UCSD-AML1 (cell line): Measurements from ENCODE around the gene ZRANB3.

Experiments
- DNase-seq: peaks from one replicate; lab custom pipeline; 2025; ENCODE audit not compliant: unreplicated experiment; lab: John Stamatoyannopoulos, UW

ZRANB3 gene

DNA sequence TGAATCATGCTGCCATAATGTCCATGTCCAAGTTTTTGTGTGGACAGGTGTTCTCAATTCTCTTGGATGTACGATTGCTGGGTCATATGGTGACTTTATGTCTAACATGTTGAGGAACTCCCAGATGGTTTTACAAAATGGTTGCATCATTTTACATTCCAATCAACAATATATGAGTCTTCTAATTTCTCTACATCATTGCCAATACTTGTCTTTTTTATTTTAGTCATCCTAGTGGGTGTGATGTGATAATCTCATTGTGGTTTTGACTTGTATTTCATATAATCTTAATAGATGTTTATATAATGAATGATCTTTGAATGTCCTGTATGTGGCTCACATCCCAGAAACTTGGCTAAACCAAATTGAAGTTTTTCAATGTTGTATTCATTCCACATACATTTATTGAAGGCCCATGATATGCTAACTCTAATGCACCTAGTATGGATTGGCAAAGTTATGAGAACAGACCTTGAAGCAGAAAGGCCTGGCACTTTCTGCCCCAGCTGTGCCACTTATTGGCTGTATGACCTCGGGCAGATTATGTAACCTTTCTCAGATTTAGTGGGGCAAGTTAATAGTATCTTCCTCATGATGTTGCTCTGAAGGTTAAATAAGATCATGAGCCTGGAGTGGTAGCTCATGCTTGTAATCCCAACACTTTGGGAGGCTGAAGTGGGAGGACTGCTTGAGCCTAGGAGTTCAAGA, 273.5 kb downstream of the ZRANB3 start:
- no peak for DNase-seq

DNA sequence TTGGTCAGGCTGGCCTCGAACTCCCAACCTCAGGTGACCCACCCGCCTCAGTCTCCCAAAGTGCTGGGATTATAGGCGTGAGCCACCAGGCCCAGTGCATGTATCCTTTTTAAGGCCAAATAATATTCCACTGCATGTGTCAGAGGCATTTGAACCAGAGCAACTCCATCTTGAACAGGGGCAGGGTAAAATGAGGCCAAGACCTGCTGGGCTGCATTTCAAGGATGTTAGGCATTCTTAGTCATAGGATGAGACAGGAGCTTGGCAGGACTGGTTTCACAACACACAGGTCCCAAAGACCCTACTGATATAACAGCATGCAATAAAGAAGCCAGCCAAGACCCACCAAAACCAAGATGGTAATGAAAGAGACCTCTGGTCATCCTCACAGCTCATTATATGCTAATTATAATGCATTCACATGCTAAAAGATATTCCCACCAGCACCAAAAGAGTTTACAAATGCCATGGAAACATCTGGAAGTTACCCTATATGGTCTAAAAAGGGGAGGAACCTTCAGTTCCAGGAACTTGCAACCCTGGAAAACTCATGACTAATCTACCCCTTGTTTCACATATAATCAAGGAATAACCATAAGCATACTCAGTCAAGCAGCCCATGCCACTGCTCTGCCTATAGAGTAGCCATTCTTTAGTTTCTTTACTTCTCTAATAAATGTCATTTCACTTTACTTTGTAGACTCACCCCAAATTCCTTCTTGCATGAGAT, 274.3 kb downstream of the ZRANB3 start:
- no peak for DNase-seq

DNA sequence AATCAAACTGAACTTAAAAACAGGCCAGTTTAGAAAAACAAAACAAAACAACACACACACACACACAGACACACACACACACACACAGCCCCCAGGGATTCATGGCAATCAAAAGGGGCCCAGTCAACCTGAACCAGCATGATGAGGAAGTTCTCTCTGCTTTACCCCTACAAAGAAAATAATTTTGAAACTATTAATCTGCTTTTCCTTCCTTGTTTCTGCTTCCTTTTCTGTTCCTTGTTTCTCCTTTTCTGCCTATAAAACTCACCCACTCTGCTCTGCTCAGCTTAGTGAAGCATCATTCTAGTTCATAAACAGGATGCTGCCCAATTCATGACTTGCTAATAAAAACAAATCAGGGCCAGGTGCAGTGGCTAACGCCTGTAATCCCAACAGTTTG, 275.8 kb downstream of the ZRANB3 start:
- no peak for DNase-seq

DNA sequence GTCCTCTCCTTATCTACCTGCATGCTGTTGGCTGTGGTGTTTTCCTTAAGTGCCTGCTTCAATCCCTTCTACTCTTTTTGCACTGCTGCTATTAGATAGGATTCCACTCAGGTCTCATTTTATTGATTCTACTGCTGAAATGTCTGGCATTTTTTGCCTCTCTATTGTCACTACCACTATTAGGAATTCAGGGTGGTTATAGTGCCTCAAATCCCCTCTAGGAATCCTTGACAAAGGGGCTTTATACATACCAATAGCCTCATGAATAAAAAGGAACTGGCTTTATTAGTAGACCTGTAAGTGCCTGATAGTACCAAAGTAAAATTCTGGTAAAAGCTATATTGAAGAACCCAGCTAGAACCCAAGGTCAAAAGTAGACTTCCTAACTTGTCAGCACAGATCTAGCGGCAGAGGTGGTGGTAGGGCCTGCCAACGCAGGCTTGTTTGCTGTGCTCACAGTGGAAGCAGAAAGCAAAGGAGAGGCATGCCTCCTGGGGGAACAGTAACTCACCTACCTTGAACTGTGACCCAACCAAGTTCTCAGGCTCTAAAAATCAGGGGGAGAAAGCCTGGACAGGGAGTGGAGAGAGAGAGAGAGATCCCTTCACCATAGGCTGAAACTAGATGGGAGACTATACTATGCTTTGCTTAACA, 278.1 kb downstream of the ZRANB3 start:
- DNase-seq, result no peak

DNA sequence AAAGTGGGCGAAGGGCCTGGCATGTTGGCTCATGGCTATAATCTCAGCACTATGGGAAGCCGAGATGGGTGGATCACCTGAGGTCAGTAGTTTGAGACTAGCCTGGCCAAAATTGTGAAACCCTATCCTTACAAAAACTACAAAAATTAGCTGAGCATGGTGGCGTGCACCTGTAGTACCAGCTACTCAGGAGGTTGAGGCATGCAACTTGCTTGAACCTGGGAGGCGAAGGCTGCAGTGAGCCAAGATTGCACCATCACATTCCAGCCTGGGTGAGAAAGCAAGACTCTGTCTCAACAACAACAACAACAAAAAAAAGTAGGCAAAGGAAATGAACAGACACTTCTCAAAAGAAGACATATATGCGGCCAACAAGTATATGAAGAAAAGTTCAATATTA, 282.4 kb downstream of the ZRANB3 start:
- DNase-seq, result no peak

DNA sequence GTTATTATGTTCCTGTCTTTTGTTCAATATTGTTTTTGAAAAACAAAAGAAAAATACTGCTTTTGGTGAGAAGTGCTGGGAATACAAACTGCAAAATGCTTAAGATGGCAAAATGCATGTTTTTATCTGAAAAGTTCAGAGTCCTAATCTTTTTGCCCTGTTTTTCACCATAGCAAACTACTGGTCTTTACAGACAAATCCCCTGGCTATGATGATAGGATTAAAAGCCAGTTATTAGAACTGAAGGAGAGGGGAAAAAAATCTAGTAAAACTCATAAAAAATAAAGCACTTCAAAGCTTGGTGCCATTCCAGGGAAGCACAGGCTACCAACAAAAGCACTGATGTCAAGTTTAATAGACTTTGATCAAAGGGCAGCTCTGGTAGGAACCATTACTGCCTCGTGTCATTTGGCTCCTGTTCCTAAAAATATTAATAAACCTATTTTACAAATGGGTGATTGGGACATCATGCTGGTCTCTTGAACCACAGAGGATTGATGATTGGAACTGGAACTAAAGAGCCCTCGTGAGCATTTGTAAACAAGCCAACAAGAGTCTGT, 284.2 kb downstream of the ZRANB3 start:
- no peak for DNase-seq

DNA sequence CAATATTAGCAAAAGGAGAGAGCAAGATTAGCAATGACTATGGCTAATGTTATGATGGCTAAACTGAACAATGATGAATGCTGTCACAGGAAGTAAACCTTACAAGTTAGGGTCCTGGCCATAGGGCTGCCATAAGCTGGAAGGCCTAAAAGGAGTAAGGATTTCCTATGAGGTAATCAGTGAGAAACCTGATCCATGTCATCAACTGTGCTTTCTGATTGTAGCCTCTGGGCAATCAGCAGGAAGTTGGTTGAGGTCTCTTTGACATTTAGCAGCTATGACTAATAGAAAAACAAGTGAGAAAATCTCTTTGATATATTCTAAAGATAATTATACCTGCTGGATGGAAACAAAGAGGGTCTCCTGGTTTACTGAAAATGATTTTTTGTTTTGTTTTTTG, 285.9 kb downstream of the ZRANB3 start:
- no peak for DNase-seq

DNA sequence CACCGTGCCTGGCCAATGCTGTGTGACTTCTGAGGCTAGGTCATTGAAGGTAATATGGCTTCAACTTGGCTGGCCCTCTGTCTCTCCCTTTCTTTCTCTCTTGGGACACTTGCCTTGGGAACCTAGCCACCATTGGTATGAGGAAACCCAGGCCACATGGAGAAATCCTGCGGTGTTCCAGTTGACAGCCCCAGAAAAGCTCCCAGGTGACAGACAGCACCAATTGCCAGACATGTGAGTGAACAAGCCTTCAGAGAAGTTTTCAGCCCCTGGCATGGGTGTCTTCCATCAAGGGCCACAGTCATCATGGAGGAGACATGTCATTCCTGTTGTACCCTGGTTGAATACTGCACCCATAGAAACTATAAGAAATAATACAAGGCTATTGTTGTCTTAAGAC, 292.4 kb downstream of the ZRANB3 start:
- no peak for DNase-seq

DNA sequence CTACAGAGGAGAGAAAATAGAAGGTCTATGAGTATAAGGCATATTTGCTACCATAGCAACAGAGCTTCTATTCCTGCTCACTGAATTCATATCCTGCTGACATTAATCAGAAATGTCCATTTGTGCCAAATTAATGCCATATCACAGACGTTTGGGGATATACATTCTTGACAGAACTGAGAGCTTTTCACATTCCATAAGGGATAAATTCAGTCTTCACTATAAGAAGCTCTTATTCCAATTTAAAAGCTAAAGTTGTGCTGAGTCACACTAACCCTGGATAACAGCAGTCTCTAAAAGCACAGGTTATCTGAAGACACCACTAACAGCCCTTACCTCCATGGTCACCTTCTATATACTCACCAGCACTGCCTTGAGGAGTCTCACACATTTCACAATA, 300.9 kb downstream of the ZRANB3 start:
- DNase-seq, result no peak

DNA sequence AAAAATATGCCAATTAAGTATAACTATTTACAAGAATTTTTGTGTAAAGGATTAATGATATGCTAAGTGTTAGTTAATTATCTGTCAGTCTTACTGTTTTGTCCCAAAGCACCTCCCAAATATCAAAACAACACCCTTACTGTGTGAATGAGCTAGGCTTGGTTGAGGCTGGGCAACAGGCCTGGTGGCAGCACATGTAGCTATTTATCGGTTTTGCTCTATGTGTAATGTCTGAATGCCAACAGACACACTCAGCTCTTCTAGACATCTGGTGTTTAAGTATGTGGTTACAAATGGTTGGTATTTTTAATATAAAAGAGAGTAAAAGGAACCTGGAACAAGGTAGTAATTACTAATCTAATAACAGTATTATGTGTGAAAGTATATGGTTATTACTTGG, 303.6 kb downstream of the ZRANB3 start:
- DNase-seq, result no peak

DNA sequence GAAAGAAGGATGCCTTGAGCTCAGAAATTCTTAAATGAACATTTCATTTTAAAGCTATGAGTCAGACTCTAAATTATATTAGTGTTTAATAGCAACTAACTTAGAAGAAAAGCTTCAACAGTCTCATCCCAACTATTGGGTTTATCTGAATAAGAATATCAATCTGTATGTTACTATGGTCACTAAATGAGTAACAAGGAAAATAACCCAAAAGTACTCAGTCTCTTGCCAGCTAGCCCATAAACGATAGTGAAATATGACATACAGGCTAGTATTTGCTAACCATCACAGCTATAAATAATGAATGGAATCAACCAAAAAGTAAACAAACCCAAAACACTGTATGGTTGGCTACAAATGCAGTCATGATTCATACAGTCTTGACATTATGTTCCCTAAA, 304.1 kb downstream of the ZRANB3 start:
- no peak for DNase-seq

DNA sequence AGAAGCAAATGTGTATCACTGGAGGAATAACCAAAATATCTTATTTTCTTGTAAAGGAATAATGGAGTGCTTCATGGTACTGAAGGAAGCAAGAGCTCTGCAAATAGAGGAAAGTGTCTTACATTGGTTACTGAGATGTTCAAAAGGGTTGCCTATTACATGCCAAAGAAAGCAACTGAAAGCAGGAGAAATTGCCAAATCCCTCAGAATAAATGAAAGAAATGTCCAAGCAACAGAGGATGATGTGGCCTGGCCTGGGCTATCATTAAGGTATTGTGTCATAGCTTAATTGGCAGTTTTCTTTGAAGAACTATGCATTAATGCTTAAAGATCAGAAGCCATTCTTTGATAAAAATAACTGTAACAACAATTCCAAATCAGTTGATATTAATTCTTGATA, 305.2 kb downstream of the ZRANB3 start:
- no peak for DNase-seq

DNA sequence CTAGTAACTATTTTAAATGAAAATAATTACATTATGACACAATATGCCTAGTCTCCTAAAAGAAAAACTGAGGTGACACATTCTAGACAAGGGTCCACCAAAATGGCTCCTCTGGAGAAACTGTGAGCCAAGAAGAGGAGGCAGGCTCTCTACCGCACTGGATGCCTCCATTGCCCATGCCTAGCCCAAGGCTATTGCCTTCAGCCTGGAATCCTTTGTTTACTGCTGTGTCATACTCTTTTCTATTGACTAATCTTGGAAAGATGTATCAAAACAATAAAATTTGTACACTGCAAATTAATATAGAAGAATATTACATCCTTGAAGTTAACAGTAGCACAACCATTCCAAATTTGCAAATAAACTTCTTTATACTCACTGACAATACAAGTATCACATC, 311.8 kb downstream of the ZRANB3 start:
- no peak for DNase-seq

DNA sequence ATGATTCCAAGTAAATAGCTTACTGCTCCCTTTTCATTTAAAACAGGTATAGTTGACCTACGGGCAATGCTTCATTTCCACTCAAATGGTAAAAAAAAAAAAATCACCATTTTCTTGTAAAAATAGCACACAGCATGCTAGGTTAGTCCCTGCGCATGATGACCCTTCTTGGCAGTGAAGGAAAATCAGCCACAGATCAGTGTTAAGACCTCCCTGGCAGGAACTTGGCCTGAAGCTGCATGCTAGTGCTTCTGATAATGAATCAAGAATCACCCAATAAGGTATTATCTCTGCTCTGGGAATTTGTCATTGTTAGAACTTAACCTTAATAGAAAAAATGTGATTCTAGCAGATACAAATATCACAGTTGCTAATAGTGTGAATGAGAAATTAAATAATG, 312.6 kb downstream of the ZRANB3 start:
- no peak for DNase-seq

DNA sequence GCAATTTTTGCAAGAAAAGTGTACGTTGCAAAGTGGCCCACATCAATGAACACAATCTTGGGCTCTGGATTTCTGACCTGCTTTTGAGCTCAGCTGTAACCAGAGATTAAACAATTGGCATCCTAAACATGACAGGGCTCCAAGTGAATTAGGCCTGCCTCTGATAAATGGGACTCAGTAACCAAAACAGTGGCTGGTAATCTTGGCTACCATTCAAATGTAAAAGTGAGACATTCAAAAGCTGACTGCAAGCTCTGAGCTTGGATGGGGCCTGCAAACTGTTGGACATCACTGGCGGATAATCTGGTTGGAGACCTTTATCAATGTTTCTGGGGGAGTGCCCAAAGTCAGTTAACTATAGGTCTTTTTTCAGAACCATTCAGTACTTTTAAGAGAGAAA, 318.3 kb downstream of the ZRANB3 start:
- DNase-seq, result no peak

DNA sequence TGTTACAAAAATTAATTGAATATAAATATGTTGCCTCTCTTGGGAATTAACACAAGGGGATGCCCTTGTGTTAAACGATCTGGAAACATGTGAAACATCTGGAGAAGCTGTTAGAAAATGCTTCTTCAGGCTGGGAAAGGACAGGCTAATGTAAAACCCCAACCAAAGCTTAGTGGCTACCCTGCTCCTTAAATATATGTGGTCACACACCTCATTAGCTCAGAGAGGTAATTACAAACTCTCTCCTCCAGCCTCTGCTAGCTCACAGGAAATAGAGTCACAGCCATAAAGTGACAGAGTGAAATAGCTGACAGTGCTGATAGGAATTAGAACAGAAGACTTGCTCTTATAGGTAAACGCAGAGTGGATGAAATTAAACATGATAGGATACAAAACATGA, 323.0 kb downstream of the ZRANB3 start:
- no peak for DNase-seq

DNA sequence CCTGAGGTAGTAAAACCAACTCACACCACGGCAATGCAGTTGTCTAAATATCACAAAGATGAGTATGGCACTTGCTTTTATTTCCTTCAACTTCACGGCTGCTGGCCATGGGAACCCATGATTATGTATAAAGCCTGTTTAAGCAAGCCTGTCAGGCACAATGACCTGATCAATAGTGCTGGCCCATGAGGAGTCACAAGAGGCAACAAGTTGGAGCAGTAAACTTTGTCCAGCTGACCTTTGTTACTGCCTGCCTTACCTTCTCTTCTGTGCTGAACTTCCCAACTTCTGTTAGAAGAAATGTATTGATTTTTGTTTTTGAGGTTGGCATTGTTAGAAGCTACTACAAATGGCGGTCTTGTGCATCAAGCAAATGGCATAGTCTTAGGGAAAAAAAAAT, 327.1 kb downstream of the ZRANB3 start:
- DNase-seq, result no peak

DNA sequence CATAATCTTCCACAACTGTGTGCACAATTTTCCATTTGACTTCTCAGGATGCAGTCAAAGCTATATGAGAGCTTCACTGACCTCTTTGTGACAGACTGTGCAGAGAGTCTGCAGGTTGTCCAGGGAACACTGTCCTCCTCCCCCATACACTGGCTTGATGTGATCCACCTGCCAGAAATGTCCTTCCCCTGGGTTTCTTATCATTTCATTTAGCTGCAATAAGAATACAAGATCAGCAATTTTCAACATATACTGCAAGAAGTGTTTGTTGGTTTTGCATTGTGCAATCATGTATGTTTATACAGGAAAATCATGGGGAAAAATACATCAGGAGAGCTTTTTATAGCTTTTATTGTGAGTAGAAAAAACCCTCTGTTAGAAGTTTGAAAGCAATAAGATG, 328.3 kb downstream of the ZRANB3 start:
- no peak for DNase-seq

DNA sequence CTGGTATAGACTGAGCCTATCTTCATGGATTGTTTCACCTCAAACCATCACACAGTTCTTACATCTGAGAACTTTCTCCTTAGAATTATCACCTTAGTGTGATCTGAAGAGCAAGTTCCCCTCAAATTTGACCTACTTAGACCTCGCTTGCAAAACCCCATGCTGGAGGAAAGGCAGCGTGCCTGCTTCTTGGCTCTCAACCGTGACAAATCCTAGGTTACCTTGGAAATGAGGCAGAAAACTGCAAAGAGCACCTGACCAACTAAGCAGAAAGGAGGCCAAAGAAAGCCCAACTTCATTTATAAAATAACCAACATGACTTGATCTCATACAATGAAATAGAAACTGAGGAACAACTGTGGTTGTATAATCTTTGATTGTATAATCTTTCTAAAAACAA, 332.5 kb downstream of the ZRANB3 start:
- no peak for DNase-seq

DNA sequence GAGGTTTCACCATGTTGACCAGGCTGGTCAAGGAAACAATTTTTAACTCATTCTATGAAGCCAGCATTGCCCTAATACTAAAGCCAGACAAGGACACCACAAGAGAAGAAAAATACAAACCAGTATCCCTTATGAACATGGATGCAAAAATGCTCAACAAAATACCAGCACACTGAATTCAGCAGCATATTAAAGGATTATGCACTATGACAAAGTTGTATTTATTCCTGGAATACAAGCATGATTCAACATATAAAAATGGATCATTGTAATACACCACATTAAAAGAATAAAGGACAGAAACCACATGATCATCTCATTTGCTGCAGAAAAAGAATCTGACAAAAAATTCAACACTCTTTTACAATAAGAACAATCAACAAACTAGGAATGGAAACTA, 340.2 kb downstream of the ZRANB3 start:
- no peak for DNase-seq

DNA sequence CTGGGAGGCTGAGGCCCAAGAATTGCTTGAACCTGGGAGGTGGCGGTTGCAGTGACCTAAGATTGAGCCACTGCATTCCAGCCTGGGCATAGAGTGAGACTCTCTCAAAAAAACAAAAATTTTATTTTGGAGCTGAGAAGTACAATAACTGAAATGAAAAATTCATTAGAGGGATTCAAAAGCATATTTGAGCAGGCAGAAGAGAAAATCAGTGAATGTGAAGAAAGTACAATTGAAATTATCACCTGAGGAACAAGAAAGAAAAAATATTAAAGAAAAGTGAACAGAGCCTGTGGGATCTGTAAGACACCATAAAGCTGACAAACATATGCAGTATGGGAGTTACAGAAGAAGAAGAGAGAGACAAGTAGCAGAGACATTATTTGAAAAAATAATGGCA, 341.9 kb downstream of the ZRANB3 start:
- no peak for DNase-seq

DNA sequence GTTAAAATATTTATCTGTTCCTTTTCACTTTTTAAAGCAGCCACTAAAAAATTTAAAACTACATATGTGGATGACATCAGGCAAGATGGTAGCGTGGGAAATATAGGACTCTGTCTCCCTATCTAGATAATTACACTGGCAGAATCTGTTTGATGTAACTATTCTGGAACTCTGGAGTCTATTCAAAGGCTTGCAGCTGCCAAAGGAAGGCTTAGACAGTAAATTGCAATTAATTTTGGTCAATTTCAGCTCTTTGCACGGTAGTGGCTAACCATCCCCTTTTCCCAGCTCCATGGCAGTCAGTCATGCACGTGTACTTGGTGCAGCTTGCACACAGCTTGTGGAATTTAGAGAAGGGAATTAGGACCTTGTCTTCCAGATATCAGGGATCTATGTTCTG, 343.7 kb downstream of the ZRANB3 start:
- no peak for DNase-seq
